ENCODE data around the gene GINM1.

The GINM1 gene, protein sequence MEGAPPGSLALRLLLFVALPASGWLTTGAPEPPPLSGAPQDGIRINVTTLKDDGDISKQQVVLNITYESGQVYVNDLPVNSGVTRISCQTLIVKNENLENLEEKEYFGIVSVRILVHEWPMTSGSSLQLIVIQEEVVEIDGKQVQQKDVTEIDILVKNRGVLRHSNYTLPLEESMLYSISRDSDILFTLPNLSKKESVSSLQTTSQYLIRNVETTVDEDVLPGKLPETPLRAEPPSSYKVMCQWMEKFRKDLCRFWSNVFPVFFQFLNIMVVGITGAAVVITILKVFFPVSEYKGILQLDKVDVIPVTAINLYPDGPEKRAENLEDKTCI

DNA sequence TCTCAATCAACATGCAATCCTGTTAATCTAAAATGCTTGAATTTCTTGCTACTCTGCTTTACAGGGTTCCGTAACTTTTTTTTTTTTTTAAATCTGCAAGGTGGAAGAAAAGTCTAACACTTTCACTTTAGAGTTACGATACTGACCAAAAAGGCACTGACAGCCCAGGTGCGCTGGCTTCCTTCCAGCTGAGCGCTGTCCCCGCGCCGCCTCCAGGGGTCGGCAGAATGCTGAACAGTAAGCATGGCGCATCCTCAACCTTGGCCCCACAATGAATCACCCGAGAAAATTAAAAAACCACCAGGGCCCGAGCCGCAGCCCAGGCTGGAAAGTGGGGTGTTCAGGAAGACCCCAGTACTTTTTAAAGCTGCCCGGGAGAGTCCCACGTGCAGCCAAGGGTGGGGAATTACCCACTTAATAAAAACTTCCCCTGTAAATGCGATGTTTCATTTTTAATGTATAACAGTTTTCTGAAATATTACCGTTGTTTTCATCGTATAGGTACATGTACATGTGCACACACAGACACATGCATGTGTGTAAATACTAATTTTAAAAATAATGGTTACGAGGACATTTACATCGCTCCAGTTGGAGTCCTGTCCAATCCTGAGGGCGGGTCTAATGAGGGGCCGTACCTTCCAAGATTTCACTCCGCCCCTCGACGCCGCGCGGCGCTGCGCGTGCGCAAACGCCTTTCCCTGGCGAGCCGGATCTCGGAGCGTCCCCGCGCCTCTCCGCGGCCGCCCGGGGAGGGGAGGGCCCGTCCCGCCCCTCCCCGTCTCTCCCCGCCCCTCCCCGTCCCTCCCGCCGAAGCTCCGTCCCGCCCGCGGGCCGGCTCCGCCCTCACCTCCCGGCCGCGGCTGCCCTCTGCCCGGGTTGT lies at the start of gene GINM1:
Gene GINM1, plus strand, starts transcription at position 849 of the 883 bp plus-strand sequence. CDS start 40 bp downstream, outside the sequence.
- in situ Hi-C loops (cut with MboI; ENCODE audit: low sequenced_read_pairs): no loop called here

DNA sequence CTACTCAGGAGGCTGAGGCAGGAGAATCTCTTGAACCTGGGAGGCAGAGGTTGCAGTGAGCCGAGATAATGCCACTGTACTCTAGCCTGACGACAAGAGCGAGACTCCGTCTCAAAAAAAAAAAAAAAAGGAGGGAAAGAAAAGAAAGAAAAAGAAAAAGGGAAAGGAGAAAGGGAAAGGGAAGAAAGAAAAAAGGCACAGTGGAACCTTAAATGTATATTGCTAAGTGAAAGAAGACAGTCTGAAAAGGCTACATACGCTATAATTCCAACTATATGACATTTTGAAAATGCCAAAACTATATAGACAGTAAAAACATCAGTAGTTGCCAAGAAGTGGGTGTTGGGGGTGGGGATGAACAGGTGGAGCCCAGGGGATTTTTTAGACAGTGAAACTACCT lies 36.5 kb upstream of the GINM1 start:
- in situ Hi-C loops (cut with MboI; ENCODE audit: low sequenced_read_pairs): no loop called here

DNA sequence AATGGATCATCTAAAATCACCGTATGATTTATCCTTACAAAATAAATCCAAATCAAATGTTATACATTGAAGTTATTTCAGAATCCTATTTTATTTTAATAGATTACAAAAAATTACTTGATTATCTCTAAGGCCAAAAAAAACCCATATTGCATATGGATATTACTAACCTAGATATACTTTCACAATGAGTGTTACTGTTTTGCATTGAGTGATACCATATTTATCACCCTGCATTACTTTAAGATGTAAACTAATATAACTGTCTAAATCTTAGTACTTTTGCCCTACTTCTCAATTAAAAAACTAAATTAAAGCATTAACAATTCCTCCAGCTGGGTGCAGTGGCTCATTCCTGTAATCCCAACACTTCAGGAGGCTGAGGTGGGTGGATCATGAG lies 31.4 kb upstream of the GINM1 start:
- in situ Hi-C loops (cut with MboI; ENCODE audit: low sequenced_read_pairs): no loop called here

DNA sequence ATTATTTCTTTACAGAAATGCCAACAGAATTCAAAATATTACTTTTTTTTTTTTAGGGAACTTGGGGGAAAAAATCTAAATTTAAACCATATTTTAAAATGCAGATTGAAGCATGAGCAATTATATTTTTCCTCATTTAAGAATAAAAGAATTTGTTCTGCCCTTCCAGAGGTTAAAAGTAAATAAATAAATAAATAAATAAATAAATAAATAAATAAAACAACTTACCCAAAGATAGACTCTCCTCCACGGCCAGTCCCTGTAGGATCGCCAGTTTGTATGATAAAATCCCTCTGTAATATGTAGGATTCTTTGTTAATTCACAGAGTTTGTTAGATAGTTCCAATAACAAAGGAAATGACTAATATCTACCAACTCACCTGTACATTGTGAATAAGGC lies 25.0 kb upstream of the GINM1 start:
- in situ Hi-C loops (cut with MboI; ENCODE audit: low sequenced_read_pairs): no loop called here

GRCh38 chr6:149544646-149545257 lies 21.4 kb upstream of the GINM1 start:
- in situ Hi-C loops (cut with MboI; ENCODE audit: low sequenced_read_pairs): no loop called here

- in situ Hi-C loops (cut with MboI; ENCODE audit: low sequenced_read_pairs): no loop called here
Measured at GRCh38 chr6:149545258-149545753, 20.9 kb upstream of the GINM1 start.

DNA sequence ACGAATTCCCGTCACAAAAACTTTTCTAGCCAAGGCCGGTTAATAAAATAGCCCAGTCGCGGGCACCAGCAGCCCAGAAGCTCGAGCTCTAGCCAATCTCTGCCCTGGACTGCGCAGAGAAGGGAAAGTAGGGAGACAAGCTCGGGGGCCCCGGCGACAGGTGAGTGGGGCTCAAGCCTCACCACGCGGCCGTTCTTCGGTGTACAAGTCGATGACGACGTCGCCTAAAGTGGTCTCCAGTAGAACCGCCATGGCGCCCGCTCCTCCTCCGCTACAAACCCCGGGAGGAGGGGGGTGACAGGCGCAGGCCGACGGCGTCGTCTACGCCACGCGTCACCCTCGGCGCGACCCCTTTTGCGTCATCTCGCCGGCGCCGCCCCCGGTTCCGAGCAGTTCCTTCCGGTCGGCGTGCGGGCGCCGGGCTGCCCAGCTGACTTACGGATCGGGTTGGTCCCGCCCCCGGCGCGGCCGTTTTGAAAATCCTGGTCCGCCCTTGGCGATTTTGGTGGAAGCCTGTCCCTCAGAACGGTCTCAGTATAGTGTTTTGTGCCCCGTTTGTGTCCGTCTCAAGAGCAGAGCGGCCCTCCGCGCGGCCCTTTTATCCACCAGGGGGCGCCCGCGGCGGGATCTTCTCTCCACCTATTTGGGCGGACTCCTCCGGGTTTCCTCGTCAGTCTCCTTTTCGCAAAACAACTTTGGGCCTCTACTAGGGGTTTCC lies 20.3 kb upstream of the GINM1 start, which contains the start of gene PPIL4:
Gene PPIL4, minus strand, starts transcription at position 290 of the 718 bp plus-strand sequence. Its CDS starts 38 bp downstream, at position 252.
- in situ Hi-C loops (cut with MboI; ENCODE audit: low sequenced_read_pairs): no loop called here

GRCh38 chr6:149551920-149552319 lies 14.3 kb upstream of the GINM1 start:
- in situ Hi-C loops (cut with MboI; ENCODE audit: low sequenced_read_pairs): no loop called here

GRCh38 chr6:149558029-149558428 lies 8.1 kb upstream of the GINM1 start:
- in situ Hi-C loops (cut with MboI; ENCODE audit: low sequenced_read_pairs): no loop called here

GRCh38 chr6:149559389-149559788 lies 6.8 kb upstream of the GINM1 start:
- in situ Hi-C loops (cut with MboI; ENCODE audit: low sequenced_read_pairs): no loop called here

GRCh38 chr6:149560736-149561135 lies 5.4 kb upstream of the GINM1 start:
- in situ Hi-C loops (cut with MboI; ENCODE audit: low sequenced_read_pairs): no loop called here

DNA sequence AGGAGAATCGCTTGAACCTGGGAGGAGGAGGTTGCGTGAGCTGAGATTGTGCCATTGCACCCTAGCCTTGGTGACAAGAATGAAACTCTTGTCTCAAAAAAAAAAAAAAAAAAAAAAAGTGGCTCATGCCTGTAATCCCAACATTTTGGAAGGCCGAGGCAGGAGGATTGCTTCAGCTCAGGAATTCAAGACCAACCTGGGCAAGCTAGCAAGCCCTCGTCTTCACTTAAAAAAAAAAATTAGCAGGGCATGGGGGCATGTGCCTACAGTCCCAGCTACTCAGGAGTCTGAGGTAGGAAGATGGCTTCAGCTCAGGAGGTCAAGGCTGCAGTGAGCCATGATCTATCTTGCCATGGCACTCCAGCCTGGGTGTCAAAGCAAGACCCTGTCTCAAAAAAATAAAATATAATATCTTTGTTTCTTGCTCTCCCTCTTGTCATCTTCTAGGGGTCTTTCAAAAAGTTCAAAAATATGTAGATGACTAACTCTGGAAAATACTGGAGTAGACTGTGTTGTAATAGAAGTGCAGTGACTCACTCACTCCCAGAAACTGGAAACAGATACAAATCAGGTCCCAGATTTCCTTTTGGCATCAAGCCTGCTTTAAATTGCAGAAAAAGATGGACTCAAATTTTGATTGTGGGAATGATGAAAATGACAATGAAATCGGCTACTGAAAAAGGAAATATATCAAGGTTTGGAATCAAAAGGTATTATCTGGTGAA lies 2.8 kb upstream of the GINM1 start:
- in situ Hi-C loops (cut with MboI; ENCODE audit: low sequenced_read_pairs): no loop called here

- in situ Hi-C loops (cut with MboI; ENCODE audit: low sequenced_read_pairs): no loop called here
Measured at GRCh38 chr6:149563928-149564325, 2.2 kb upstream of the GINM1 start.

DNA sequence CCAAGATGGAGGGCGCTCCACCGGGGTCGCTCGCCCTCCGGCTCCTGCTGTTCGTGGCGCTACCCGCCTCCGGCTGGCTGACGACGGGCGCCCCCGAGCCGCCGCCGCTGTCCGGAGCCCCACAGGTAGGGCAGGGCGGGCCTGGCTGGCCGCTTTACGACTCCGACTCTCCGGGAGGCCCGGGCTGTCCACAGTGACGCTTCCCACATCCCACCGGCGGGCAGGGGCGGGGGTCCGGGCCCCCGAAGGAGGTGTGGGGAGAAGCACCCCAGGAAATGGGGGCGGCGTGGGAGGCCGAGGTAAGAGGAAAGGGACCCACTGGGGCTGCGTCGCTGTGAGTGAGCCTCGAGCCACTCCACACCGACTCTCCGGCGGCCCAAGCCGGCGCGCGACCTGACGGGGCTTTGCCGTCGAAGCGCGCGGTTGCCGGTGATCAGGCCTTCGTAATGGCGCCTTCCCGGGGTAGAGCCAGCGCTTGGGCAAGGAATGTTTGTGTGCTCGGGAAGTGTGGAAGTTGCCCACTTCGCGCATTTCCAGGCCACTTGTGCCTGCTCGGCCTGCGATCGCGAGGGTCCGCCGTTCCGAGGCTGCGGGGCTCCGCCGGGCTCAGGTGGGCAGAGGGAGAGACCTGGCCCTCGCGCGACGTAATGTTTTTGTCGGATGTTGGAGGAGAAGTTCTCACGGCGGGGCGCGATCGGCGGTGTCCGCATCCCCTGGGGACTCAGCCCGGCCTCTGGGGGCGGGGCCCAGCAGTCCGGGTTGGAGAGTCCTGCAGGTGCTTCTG lies 427 bp downstream of the GINM1 start:
- in situ Hi-C loops (cut with MboI; ENCODE audit: low sequenced_read_pairs): no loop called here

DNA sequence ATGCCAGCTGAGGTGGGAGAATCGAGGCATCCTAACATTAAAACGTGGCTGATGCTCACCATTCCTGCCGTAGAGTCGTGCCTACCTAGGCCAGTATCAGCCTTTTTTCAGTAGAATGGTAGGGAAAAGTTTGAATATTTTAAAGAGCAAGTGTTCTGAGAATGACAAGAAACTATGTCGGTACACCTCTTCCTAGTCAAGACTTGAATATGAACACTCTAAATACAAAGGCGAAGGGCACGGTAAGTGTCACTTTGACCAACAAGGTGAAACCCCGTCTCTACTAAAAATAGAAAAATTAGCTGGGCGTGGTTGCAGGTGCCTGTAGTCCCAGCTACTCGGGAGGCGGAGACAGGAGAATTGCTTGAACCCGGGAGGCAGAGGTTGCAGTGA lies 1.0 kb downstream of the GINM1 start:
- in situ Hi-C loops (cut with MboI; ENCODE audit: low sequenced_read_pairs): no loop called here

DNA sequence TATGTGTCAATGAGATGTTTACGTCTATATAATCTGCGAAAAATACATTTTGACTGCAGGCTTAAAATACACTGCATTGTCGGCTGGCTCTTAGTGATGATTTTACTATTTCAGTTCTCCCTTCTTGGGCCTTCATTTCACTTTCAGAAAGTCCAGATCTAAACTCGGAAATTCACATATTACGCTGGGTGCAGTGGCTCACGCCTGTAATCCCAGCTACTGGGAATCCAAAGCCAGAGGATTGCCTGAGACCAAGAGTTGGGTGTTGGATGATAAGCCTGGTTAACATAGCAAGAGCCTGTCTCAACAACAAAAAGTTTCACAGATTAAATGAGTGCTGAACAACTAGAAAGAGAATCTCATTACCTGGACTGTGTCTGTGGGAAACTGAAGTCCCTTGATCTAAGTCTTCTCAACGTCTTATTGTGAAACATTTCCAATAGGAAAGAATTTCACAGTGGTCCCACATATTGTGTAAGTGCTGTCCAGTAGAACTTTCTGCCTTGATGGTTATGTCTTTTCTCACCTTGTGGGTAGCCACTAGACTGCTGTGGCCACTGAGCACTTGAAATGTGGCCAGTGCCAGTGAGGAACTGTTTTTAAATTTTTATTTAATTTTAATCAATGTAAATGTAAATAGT lies 1.9 kb downstream of the GINM1 start:
- in situ Hi-C loops (cut with MboI; ENCODE audit: low sequenced_read_pairs): no loop called here

DNA sequence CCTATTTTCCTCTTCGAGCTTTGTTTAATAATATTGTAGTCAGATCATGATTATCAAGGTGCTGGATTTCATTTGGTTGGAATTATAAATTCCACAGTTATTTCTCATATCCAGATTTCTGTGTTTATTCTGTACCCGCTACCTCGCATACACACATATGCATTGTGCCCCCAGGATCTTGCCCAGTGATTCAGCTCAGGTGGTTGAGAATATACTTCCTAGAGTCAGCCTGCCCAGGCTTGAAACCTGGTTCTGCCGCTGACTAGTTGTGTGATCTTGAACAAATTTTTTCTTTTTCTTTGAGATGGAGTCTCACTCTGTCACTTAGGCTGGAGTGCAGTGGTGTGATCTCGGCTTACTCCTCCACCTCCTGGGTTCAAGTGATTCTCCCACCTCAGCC lies 14.7 kb downstream of the GINM1 start:
- in situ Hi-C loops (cut with MboI; ENCODE audit: low sequenced_read_pairs): no loop called here

DNA sequence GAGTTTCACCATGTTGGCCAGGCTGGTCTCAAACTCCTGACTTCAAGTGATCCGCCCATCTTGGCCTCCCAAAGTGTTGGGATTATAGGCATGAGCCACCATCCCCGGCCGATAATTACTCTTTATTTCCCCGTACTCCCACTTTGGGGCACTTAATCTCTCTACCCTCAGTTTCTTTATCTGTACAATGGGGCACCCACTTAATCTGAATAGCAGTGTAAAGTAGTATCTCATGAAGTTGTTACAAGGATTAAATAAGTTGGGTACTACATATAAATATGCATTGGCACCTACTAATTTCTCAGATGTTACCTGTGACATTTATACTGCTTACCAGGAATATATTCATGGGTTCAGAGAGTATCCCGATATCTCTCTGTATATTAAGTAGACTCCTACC lies 15.2 kb downstream of the GINM1 start:
- in situ Hi-C loops (cut with MboI; ENCODE audit: low sequenced_read_pairs): no loop called here

- in situ Hi-C loops (cut with MboI; ENCODE audit: low sequenced_read_pairs): no loop called here
Measured at GRCh38 chr6:149586149-149586548, 20.0 kb downstream of the GINM1 start.
